Measurements from ENCODE around the gene CLPSL2. TPM values are rescaled to one million over a fixed set of nuclear protein-coding genes. Genes with fewer than 3 reads are reported as not detected.

CLPSL2 gene
- total RNA-seq, 1 donor from 2014 or later: not detected

- intact Hi-C loops (cut with micrococcal nuclease): no loop called here
Measured at GRCh38 chr6:35786272-35786671, 9.9 kb downstream of the CLPSL2 start.

- intact Hi-C loops (cut with micrococcal nuclease): no loop called here
Measured at GRCh38 chr6:35786810-35787209, 10.4 kb downstream of the CLPSL2 start.

GRCh38 chr6:35787266-35788218 lies 11.1 kb downstream of the CLPSL2 start:
- intact Hi-C loops (cut with micrococcal nuclease): no loop called here

GRCh38 chr6:35788423-35788982 lies 12.1 kb downstream of the CLPSL2 start:
- intact Hi-C loops (cut with micrococcal nuclease): no loop called here

- intact Hi-C loops (cut with micrococcal nuclease): no loop called here
Measured at GRCh38 chr6:35790683-35791082, 14.3 kb downstream of the CLPSL2 start.

GRCh38 chr6:35794536-35795452 lies 18.4 kb downstream of the CLPSL2 start:
- intact Hi-C loops (cut with micrococcal nuclease): no loop called here

- intact Hi-C loops (cut with micrococcal nuclease): no loop called here
Measured at GRCh38 chr6:35795453-35796071, 19.2 kb downstream of the CLPSL2 start.

- intact Hi-C loops (cut with micrococcal nuclease): no loop called here
Measured at GRCh38 chr6:35796236-35796635, 19.8 kb downstream of the CLPSL2 start.

- intact Hi-C loops (cut with micrococcal nuclease): no loop called here
Measured at GRCh38 chr6:35797837-35798526, 21.6 kb downstream of the CLPSL2 start.

GRCh38 chr6:35798706-35799105 lies 22.3 kb downstream of the CLPSL2 start:
- intact Hi-C loops (cut with micrococcal nuclease): no loop called here

- intact Hi-C loops (cut with micrococcal nuclease): no loop called here
Measured at GRCh38 chr6:35801148-35801547, 24.8 kb downstream of the CLPSL2 start.

- intact Hi-C loops (cut with micrococcal nuclease): no loop called here
Measured at GRCh38 chr6:35804996-35805736, 28.8 kb downstream of the CLPSL2 start, which contains the start of gene LHFPL5. Gene LHFPL5, plus strand, starts transcription at chr6:35805352. Its CDS starts 319 bp downstream, at chr6:35805671.

- intact Hi-C loops (cut with micrococcal nuclease): no loop called here
Measured at GRCh38 chr6:35808688-35809087, 32.3 kb downstream of the CLPSL2 start.

GRCh38 chr6:35809809-35810208 lies 33.4 kb downstream of the CLPSL2 start:
- intact Hi-C loops (cut with micrococcal nuclease): no loop called here

GRCh38 chr6:35810971-35811698 lies 34.7 kb downstream of the CLPSL2 start:
- intact Hi-C loops (cut with micrococcal nuclease): no loop called here

- intact Hi-C loops (cut with micrococcal nuclease): no loop called here
Measured at GRCh38 chr6:35811699-35811995, 35.2 kb downstream of the CLPSL2 start.

GRCh38 chr6:35817515-35817914 lies 41.1 kb downstream of the CLPSL2 start:
- intact Hi-C loops (cut with micrococcal nuclease): no loop called here

GRCh38 chr6:35823601-35824000 lies 47.2 kb downstream of the CLPSL2 start:
- intact Hi-C loops (cut with micrococcal nuclease): no loop called here

- intact Hi-C loops (cut with micrococcal nuclease): no loop called here
Measured at GRCh38 chr6:35824552-35825192, 48.3 kb downstream of the CLPSL2 start.

Data from T-helper 2 cell treated with Interferon-gamma antibody and Interleukin-4, amounts not matched to agents 100 ng/mL and 5 ng/mL, for 36 hours (primary cell).